T-cell (primary cell): ENCODE results near the gene PPP1R7. TPM values are rescaled to one million over a fixed set of nuclear protein-coding genes. Genes with fewer than 3 reads are reported as not detected.

Experiments
- ATAC-seq, 4 experiments: fragments of 200-7000 bp in 3 of 4; fragments of 150-1000 bp in 1 of 4; cut with Tn5 transposase; replicated peaks in 1 of 4; 1 replicate in 3 of 4; 2 replicates in 1 of 4; pipeline ENCODE4 v1.10.0; 2021; ENCODE audit warnings: moderate library complexity in 3 of 4, mild to moderate bottlenecking in 2 of 4, moderate number of reproducible peaks in 1 of 4
- CTCF ChIA-PET, 2 donors: fragments of 300-600 bp; sonication (Branson Sonifier 250); formaldehyde crosslinking; loops; one replicate each; lab custom pipeline; 2022; ENCODE audit warnings: antibody characterized with exemption in 2 of 2; lab: Charles Lee
- POLR2A ChIA-PET, 2 donors: fragments of 300-600 bp; sonication (Branson Sonifier 250); formaldehyde crosslinking; loops; one replicate each; lab custom pipeline; 2022; ENCODE audit warnings: antibody characterized with exemption in 2 of 2; lab: Charles Lee
- DNase-seq, 35 experiments: peaks; one replicate each; pipeline versions ENCODE4 v3.0.0 to v3.0.0-alpha.2; 2013 to 2023
- H3K27ac ChIP-seq: one replicate; pipeline ENCODE4 v1.5.1; 2013; ENCODE audit warnings: low read length
- H3K27me3 ChIP-seq, 2 experiments: replicated peaks in 1 of 2; 1 replicate in 1 of 2; 2 replicates in 1 of 2; pipeline versions ENCODE4 v1.6.1 to v1.7.0; 2013; ENCODE audit warnings: low read length in 1 of 2, mixed read lengths in 1 of 2; ENCODE audit not compliant: control insufficient read depth in 2 of 2, insufficient read depth in 2 of 2; ENCODE audit errors: extremely low read depth in 1 of 2
- H3K36me3 ChIP-seq, 2 donors: 1 replicate in 1 of 2; 2 replicates in 1 of 2; pipeline versions ENCODE4 v1.6.1 to v1.7.0; 2013; ENCODE audit warnings: low read length in 1 of 2; ENCODE audit not compliant: control insufficient read depth in 2 of 2, insufficient read depth in 1 of 2; ENCODE audit errors: extremely low read depth in 1 of 2
- H3K4me1 ChIP-seq, 2 experiments: 1 replicate in 1 of 2; 2 replicates in 1 of 2; pipeline versions ENCODE4 v1.6.1 to v1.7.0; 2013; ENCODE audit warnings: low read length in 2 of 2, mixed read lengths in 1 of 2; ENCODE audit not compliant: insufficient read depth in 2 of 2, control insufficient read depth in 1 of 2; ENCODE audit errors: extremely low read depth in 1 of 2
- H3K4me3 ChIP-seq, 2 donors: 1 replicate in 1 of 2; 2 replicates in 1 of 2; pipeline versions ENCODE4 v1.5.1 to v1.7.0; 2013; ENCODE audit warnings: mild to moderate bottlenecking in 2 of 2, low read length in 1 of 2, moderate library complexity in 1 of 2; ENCODE audit not compliant: control insufficient read depth in 1 of 2; ENCODE audit errors: extremely low read depth in 1 of 2
- H3K9me3 ChIP-seq: 2 replicates; pipeline ENCODE4 v1.7.0; 2013
- H3K27ac Mint-ChIP-seq, 2 donors: one replicate each; pipeline ENCODE4 v1.8.0; 2020 to 2021; ENCODE audit warnings: mild to moderate bottlenecking in 2 of 2, mixed read lengths in 2 of 2
- H3K27me3 Mint-ChIP-seq, 2 donors: one replicate each; pipeline ENCODE4 v1.8.0; 2021 to 2022; ENCODE audit warnings: mixed read lengths in 2 of 2
- H3K36me3 Mint-ChIP-seq: one replicate; pipeline ENCODE4 v1.8.0; 2021; ENCODE audit warnings: mixed read lengths
- H3K4me1 Mint-ChIP-seq, 3 donors: one replicate each; pipeline ENCODE4 v1.8.0; 2020 to 2022; ENCODE audit warnings: mixed read lengths in 3 of 3, mild to moderate bottlenecking in 1 of 3
- H3K4me3 Mint-ChIP-seq, 3 donors: one replicate each; pipeline ENCODE4 v1.8.0; 2020 to 2022; ENCODE audit warnings: mild to moderate bottlenecking in 3 of 3, mixed read lengths in 3 of 3, moderate library complexity in 3 of 3
- H3K9me3 Mint-ChIP-seq, 3 donors: one replicate each; pipeline ENCODE4 v1.8.0; 2020 to 2022; ENCODE audit warnings: mixed read lengths in 3 of 3
- WGBS: methylation state at CpG from one replicate; pipeline ENCODE4 v1.1.5; 2013; ENCODE audit warnings: missing lambda C conversion rate; ENCODE audit not compliant: insufficient coverage; 5-methylcytosine and 5-hydroxymethylcytosine counted together
- total RNA-seq, 35 experiments: library from RNA in 6 of 35; stranded (reverse) in 6 of 35; fragments of 120-200 nt in 1 of 35; gene quantifications; one replicate each; pipeline versions ENCODE4 v1.2.1 to v1.2.4 and lab custom pipeline; 2013 to 2026

PPP1R7 gene
- total RNA-seq, 5 donors from 2014 or later (not counting 1 experiment from before 2014, with no cell fraction given), result 46.6 to 61.2 (median 53.8) TPM

- H3K4me3 ChIP-seq, result no peak overlapping the region
- H3K9me3 ChIP-seq, result no peaks in the 10 kb centered on the region
- H3K36me3 Mint-ChIP-seq, result peaks cover 25% of the 10 kb centered on the region
- no peaks in the 10 kb centered on the region for H3K27me3 Mint-ChIP-seq
- 100% methylated on average over 3 of the region's 9 CpGs for WGBS
- H3K4me1 ChIP-seq, result no peaks in the 10 kb centered on the region
- CTCF ChIA-PET, result no interaction called here
- H3K27me3 ChIP-seq, result no peaks in the 10 kb centered on the region
- no peak overlapping the region for H3K27ac ChIP-seq
- no peak overlapping the region for H3K27ac Mint-ChIP-seq
- DNase-seq (no peak), ATAC-seq (no peak)
- H3K36me3 ChIP-seq, result peaks cover 3 to 15% of the 10 kb centered on the region in 2 donors
- H3K9me3 Mint-ChIP-seq, result no peaks in the 10 kb centered on the region
- H3K4me1 Mint-ChIP-seq, result no peaks in the 10 kb centered on the region
- no peak overlapping the region for H3K4me3 Mint-ChIP-seq
- POLR2A ChIA-PET, result interaction anchor here in 1 of 2 donors (0.6 kb wide), 1 partner anchor 10 kb away, joined by 4 read pairs; no protein-coding TSS in a partner anchor
Measured at GRCh38 chr2:241184901-241185300, 34.6 kb downstream of the PPP1R7 start.

GRCh38 chr2:241185961-241186360, 35.7 kb downstream of the PPP1R7 start:
- no peak for ATAC-seq
- H3K27me3 Mint-ChIP-seq, result no peaks in the 10 kb centered on the region
- no peak overlapping the region for H3K4me3 Mint-ChIP-seq
- POLR2A ChIA-PET, result no interaction called here
- no peak overlapping the region for H3K4me3 ChIP-seq
- H3K36me3 Mint-ChIP-seq, result peaks cover 22% of the 10 kb centered on the region
- no peaks in the 10 kb centered on the region for H3K4me1 Mint-ChIP-seq
- no peaks in the 10 kb centered on the region for H3K9me3 ChIP-seq
- no peaks in the 10 kb centered on the region for H3K27me3 ChIP-seq
- H3K9me3 Mint-ChIP-seq, result no peaks in the 10 kb centered on the region
- peaks cover 3 to 14% of the 10 kb centered on the region in 2 donors for H3K36me3 ChIP-seq
- no peak overlapping the region for H3K27ac Mint-ChIP-seq
- WGBS, result 88% methylated on average over 11 of the region's 11 CpGs
- no peak for DNase-seq
- CTCF ChIA-PET, result no interaction called here
- no peak overlapping the region for H3K27ac ChIP-seq
- H3K4me1 ChIP-seq, result no peaks in the 10 kb centered on the region

- Histone ChIP-seq H3K9me3 (no peaks in the 10 kb centered on the region), H3K4me3 (no peak overlapping the region), H3K4me1 (no peaks in the 10 kb centered on the region), H3K36me3 (peaks cover 3 to 12% of the 10 kb centered on the region in 2 donors), H3K27ac (no peak overlapping the region), H3K27me3 (no peaks in the 10 kb centered on the region)
- H3K4me3 Mint-ChIP-seq, result no peak overlapping the region
- no peaks in the 10 kb centered on the region for H3K27me3 Mint-ChIP-seq
- H3K9me3 Mint-ChIP-seq, result no peaks in the 10 kb centered on the region
- H3K27ac Mint-ChIP-seq, result no peak overlapping the region
- ATAC-seq (no peak), DNase-seq (no peak)
- H3K36me3 Mint-ChIP-seq, result peaks cover 11% of the 10 kb centered on the region
- no peaks in the 10 kb centered on the region for H3K4me1 Mint-ChIP-seq
- ChIA-PET CTCF (no interaction called here), POLR2A (no interaction called here)
- 76% methylated on average over 11 of the region's 14 CpGs for WGBS
Measured at GRCh38 chr2:241187101-241187917, 37.0 kb downstream of the PPP1R7 start.

- no peak overlapping the region for H3K27ac ChIP-seq
- no peaks in the 10 kb centered on the region for H3K27me3 ChIP-seq
- no peak for ATAC-seq
- no peak overlapping the region for H3K4me3 Mint-ChIP-seq
- H3K9me3 Mint-ChIP-seq, result no peaks in the 10 kb centered on the region
- CTCF ChIA-PET, result no interaction called here
- H3K9me3 ChIP-seq, result no peaks in the 10 kb centered on the region
- no peaks in the 10 kb centered on the region for H3K4me1 ChIP-seq
- H3K4me3 ChIP-seq, result no peak overlapping the region
- H3K4me1 Mint-ChIP-seq, result no peaks in the 10 kb centered on the region
- no peak overlapping the region for H3K27ac Mint-ChIP-seq
- no peak for DNase-seq
- H3K27me3 Mint-ChIP-seq, result no peaks in the 10 kb centered on the region
- 63% methylated on average over 3 of the region's 4 CpGs for WGBS
- H3K36me3 Mint-ChIP-seq, result peaks cover 6% of the 10 kb centered on the region
- peaks cover 3 to 7% of the 10 kb centered on the region in 2 donors for H3K36me3 ChIP-seq
- POLR2A ChIA-PET, result no interaction called here
Measured at GRCh38 chr2:241187918-241188234, 37.6 kb downstream of the PPP1R7 start.

GRCh38 chr2:241188361-241189092, 38.3 kb downstream of the PPP1R7 start, which contains the start of gene ANO7:
Gene ANO7, plus strand, starts transcription at chr2:241188677. Its CDS starts 1,387 bp downstream, at chr2:241190064.
- H3K4me1 Mint-ChIP-seq, result no peaks in the 10 kb centered on the region
- POLR2A ChIA-PET, result no interaction called here
- H3K9me3 ChIP-seq, result no peaks in the 10 kb centered on the region

GRCh38 chr2:241189093-241189855, 39.0 kb downstream of the PPP1R7 start:
- DNase-seq (no peak), ATAC-seq (no peak)
- H3K4me1 Mint-ChIP-seq, result no peaks in the 10 kb centered on the region
- Histone ChIP-seq H3K4me3 (no peak overlapping the region), H3K9me3 (no peaks in the 10 kb centered on the region), H3K27me3 (no peaks in the 10 kb centered on the region), H3K27ac (no peak overlapping the region), H3K36me3 (no peaks in the 10 kb centered on the region), H3K4me1 (no peaks in the 10 kb centered on the region)
- WGBS, result 87% methylated on average over 30 of the region's 32 CpGs
- ChIA-PET CTCF (no interaction called here), POLR2A (no interaction called here)
- H3K36me3 Mint-ChIP-seq, result no peaks in the 10 kb centered on the region
- H3K27ac Mint-ChIP-seq, result no peak overlapping the region
- H3K27me3 Mint-ChIP-seq, result no peaks in the 10 kb centered on the region
- H3K4me3 Mint-ChIP-seq, result no peak overlapping the region
- H3K9me3 Mint-ChIP-seq, result no peaks in the 10 kb centered on the region

More at GRCh38 chr2:241188361-241189092, 38.3 kb downstream of the PPP1R7 start, which contains the start of gene ANO7:
- Mint-ChIP-seq H3K9me3 (no peaks in the 10 kb centered on the region), H3K4me3 (no peak within 1 kb of the TSS), H3K36me3 (peaks cover 2% of the 10 kb centered on the region), H3K27me3 (no peaks in the 10 kb centered on the region), H3K27ac (no peak within 1 kb of the TSS)
- no peak for DNase-seq
- ATAC-seq, result no peak
- Histone ChIP-seq H3K27ac (no peak within 1 kb of the TSS), H3K4me1 (no peaks in the 10 kb centered on the region), H3K36me3 (peaks cover 0 to 2% of the 10 kb centered on the region in 2 donors), H3K27me3 (no peaks in the 10 kb centered on the region), H3K4me3 (no peak within 1 kb of the TSS)
- CTCF ChIA-PET, result no interaction called here
- 88% methylated on average over 19 of the region's 21 CpGs for WGBS
